ENCODE results near the gene PRRC2B. TPM values are rescaled to one million over a fixed set of nuclear protein-coding genes. Genes with fewer than 3 reads are reported as not detected.

The PRRC2B gene
- total and polyA plus RNA-seq, 2 of the 8 experiments (the other 6 are each of a cell fraction or from before 2014, with no cell fraction given), result 37.3 to 249 TPM

DNA sequence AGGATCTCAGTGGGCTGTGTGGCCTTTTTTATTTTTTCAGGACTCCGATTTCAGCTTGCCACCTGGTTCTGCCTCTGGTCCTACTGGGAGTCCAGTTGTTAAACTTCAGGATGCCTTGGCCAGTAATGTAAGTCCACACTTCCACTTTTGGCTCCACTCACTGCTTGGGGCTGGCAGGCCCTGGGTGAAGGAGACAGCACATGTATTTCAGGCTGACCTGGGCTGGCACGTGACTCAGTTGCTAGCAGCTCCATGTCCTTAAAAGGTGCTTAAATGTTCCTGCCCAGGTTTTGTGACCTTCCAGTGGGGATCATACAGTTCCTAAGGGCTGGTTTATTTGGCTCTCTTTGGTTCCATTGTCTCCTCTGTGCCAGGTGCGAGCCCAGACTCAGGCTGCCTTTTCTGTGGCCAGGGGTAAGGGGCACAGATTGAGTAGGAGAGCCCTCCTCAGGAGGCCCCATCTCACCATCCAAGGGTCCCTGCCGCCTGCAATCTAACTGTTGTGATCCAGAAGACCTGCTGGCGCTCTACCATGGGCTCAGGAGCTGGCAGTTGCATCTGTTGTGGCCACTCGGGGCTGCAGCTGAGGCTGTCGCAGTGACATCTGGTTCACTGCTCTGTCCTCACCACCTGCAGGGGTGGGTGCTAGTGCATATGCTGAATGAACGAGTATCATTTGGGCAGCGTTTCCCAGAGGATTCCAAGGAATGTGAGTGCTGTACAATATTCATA, 89.6 kb downstream of the PRRC2B start (continued):
- TF ChIP-seq CEBPB (IDR thresholded peaks at IDR 0.05; ENCODE audit: low read depth, low read length), result no peak
- no peak for TF ChIP-seq CTBP2 (IDR thresholded peaks at IDR 0.05; ENCODE audit: borderline replicate concordance, insufficient read depth, insufficient read length, low read length)
- no peak for TF ChIP-seq JUN (IDR thresholded peaks at IDR 0.05; ENCODE audit: low read depth, low read length)

Measured in H1 (cell line).